Left cardiac atrium (tissue), 4 donors: ENCODE results near the gene PRPS2. TPM values are rescaled to one million over a fixed set of nuclear protein-coding genes. Genes with fewer than 3 reads are reported as not detected.
A peak's percentile ranks its signal among the peaks of the same experiment; 100 is the strongest.

Experiments used
- ATAC-seq, 2 donors: fragments of 200-7000 bp; cut with Tn5 transposase; one replicate each; pipeline ENCODE4 v1.9.1; 2020; ENCODE audit warnings: mild to moderate bottlenecking in 2 of 2, moderate library complexity in 2 of 2
- DNase-seq: peaks from one replicate; pipeline ENCODE4 v3.0.0-alpha.2; 2020
- intact Hi-C, 2 donors: fragments of 100-400 bp; cut with DNase I; formaldehyde crosslinking; loops; one replicate each; pipeline versions ENCODE4 v1.14.1 to v1.15.1; 2022 to 2023
- long read RNA-seq: library from polyadenylated mRNA; unstranded; transcript quantifications from one replicate; pipeline ENCODE4 v2.0.0, GENCODE V29; 2021
- total RNA-seq, 2 donors: library from RNA; stranded (reverse); fragmentation: NEBNext Ultra II Directional; extraction: Animal tissue kit (Norgen Biotek cat#: 25700); gene quantifications; one replicate each; pipeline ENCODE4 v1.2.1, GENCODE V29; 2021
- donor health status: DM: no; HTN: yes; CAD: no.
- donor health status: DM: no; HTN: yes; CAD: no; lungs with severe emphysema.
- donor health status: DM: yes; HTN: yes; CAD: no.
- donor health status: Dilated cardiomyopathy.

PRPS2 gene
- 1 to 10 TPM; 7.7 to 8.9 TPM for total RNA-seq
- long read RNA-seq, transcript PRPS2-202 (7 exons, 2,511 nt): major isoform, 7 of 8 reads
- long read RNA-seq, partial matches to known transcripts: 1 of 8 reads
- long read RNA-seq, other reads (novel, unspliced or antisense): 0 of 8 reads

- intact Hi-C loops: no loop called here
- peak; percentile 66 for DNase-seq
- peak; percentile 90 to 95 for ATAC-seq
These were observed at the start of gene PRPS2 for GRCh38 chrX:12791257-12792228. TSS of gene PRPS2 (plus strand) at chrX:12791412. CDS start at chrX:12791498, 86 bp downstream.

GRCh38 chrX:12741416-12741815 is 49.8 kb upstream of the PRPS2 start:
- intact Hi-C loops: no loop called here
- ATAC-seq (no peak), DNase-seq (no peak)

GRCh38 chrX:12747433-12747832 is 43.8 kb upstream of the PRPS2 start:
- intact Hi-C loops: no loop called here
- no peak for ATAC-seq
- no peak for DNase-seq

DNA sequence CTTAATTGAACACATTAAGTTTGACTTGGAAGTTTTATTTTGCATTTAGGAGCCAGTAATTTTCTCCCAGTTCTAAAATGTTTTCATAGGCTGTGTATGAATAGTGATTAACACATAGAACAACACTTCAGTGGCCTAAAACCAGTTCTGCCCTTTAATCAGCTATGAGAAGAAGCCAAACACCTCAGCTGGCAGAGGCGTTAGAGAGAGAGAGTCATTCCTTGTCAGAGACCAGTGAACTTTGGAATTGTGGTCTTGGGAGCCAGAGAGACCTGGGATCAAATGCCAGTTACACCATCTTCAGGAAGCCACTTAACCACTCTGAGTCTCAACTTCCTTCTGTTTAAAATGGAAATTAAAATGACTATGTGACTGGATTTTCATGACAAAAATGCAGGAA is 39.3 kb upstream of the PRPS2 start:
- intact Hi-C loops: no loop called here
- DNase-seq (no peak), ATAC-seq (no peak)

GRCh38 chrX:12753366-12753765 is 37.8 kb upstream of the PRPS2 start:
- intact Hi-C loops: no loop called here
- DNase-seq (no peak), ATAC-seq (no peak)

- DNase-seq (no peak), ATAC-seq (no peak)
- intact Hi-C loops: no loop called here
These were observed 32.9 kb upstream of the PRPS2 start for GRCh38 chrX:12758291-12758690.

GRCh38 chrX:12767856-12768255 is 23.4 kb upstream of the PRPS2 start:
- intact Hi-C loops: no loop called here
- DNase-seq (no peak), ATAC-seq (no peak)

GRCh38 chrX:12768491-12768890 is 22.7 kb upstream of the PRPS2 start:
- intact Hi-C loops: no loop called here
- DNase-seq (no peak), ATAC-seq (no peak)

DNA sequence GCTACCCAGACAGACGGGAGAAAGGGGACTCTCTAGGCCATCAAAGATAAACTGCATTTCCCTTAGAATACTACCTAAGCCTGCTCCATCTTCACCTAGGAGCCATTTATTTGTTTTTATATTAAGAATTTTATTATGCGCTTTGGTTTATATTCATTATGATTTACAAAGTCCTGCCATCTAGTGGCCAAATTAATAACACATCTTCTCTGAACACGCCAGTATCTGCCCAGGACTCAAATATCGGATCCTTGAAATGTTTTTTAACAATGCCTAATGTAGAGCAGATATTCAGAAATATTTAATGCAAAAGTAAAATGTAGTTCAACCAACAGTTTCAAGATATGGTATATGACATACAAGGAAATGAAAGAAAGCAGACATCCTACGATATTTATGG is 20.8 kb upstream of the PRPS2 start:
- intact Hi-C loops: no loop called here
- ATAC-seq (no peak), DNase-seq (no peak)

GRCh38 chrX:12771445-12772069 is 19.7 kb upstream of the PRPS2 start:
- intact Hi-C loops: no loop called here
- DNase-seq (peak; percentile 54), ATAC-seq (peak; percentile 76 to 81)

DNA sequence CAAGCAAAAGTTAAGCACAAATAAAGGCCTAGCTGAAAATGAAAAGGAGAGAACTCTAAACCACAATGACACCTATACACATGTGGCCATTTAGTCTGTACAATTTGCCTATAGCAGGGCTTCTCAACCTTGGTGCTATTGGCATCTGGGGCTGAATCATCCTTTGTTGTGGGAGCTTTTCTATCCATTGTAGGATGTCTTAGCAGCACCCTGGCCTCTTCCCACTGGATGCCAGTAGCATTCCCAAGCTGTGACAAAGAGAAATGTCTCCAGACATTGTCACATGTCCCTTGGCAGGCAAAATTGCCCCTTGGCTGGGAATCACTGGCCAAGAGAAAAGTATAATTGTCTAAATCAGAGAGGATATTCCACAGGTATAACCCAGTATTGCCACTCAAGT is 13.5 kb upstream of the PRPS2 start:
- no peak for DNase-seq
- intact Hi-C loops: no loop called here
- ATAC-seq: no peak

DNA sequence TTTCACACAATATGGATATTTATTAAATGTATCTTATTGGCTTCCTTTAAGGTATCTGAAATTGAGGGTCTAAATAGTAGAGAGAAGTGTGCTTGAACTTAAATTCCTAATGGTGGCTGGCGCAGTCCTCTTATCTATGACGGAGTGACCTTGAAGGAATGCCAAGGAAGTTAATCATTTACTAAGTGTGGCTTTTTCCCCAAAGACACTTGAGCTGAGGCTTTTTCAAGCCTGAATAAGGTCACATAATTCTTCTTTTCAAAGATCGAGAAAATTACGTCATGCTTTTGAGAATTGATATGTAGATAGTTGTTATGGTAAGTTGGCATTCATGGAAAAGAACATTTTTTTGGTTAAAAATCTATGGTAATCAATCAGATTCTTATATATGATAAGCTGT is 11.7 kb upstream of the PRPS2 start:
- ATAC-seq (no peak), DNase-seq (no peak)
- intact Hi-C loops: no loop called here

GRCh38 chrX:12788645-12789044 is 2.6 kb upstream of the PRPS2 start:
- DNase-seq (no peak), ATAC-seq (no peak)
- intact Hi-C loops: no loop called here

DNA sequence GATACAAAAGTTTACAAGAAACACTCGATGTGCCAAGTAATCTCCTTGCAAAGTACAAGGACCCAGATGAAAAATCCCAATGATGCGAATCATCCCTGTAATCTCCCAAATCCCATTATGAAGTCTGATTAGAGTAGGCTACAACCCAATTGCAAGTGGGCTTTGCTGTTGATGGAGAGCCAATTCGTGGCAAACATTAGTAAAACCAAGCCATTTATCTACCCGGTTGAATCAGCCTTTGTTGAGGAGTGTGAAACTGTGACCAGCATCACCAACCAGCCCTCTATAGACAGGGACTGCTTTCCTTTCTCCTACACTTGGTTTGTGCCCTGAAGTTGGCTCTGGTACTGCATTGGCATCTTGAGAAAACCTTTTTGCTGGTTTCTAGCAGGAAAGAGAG is 1.2 kb upstream of the PRPS2 start:
- no peak for ATAC-seq
- intact Hi-C loops: no loop called here
- DNase-seq: no peak

DNA sequence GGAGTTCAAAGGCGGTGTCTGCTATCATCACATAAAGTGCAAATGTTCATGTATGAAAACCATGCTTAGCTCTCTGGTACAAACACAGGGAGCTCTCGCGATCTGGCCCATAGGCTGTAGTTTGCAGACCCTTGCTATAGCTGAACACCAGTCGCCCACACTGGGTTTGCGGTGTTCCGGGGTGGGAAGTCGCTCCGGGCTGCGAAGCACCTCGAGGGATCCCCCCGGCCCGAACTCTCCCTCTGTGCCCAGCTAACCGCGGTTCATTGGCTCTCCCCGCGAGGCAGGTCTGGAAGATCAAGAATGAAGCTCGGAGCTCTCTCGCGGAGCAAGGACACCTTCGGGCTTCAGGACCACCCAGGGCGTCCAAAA is 341 bp upstream of the PRPS2 start:
- intact Hi-C loops: no loop called here
- ATAC-seq: peak in 1 of 2 donors; percentile 20
- DNase-seq: no peak

DNA sequence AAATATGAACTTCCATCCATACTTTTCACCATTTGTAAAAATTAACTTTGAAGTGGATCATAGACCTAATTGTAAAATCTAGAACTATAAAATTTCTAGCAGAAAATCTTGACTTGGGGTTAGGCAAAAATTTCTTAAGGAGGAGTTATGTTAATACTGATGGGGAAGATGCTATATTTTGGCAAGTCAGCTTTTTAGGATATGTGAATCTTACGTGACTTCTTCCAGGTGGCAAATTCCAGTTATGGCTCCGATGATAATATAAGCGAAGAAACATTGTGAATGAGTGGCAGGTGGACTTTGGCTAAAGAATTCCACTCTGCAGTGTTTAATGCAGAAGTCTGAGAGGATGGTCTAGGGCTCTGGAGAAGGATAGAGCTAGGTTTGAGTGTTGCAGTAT is 1.5 kb downstream of the PRPS2 start:
- intact Hi-C loops: no loop called here
- no peak for ATAC-seq
- no peak for DNase-seq

DNA sequence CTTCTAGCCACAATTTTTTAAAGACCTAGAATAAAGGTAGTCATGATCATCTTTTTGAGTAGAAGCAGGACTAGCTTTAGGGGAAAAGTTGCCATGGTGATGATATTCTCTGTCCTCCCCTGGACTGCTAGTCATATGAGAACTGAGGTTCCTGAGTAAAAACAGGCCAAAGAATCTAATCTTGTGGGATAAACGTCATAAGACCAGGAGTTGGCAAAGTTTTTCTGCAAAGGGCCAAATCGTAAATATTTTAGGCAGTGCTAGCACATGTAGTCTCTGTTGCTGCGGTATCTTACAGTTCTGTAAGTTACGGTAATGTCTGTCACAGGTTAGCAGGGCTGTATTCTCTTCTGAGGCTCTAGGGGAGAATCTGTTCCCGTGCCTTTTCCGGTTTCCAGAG is 3.4 kb downstream of the PRPS2 start:
- ATAC-seq (no peak), DNase-seq (no peak)
- intact Hi-C loops: no loop called here

GRCh38 chrX:12798601-12799000 is 7.4 kb downstream of the PRPS2 start:
- no peak for ATAC-seq
- no peak for DNase-seq
- intact Hi-C loops: no loop called here

- ATAC-seq (no peak), DNase-seq (no peak)
- intact Hi-C loops: no loop called here
These were observed 7.9 kb downstream of the PRPS2 start for GRCh38 chrX:12799118-12799517.

- DNase-seq (no peak), ATAC-seq (no peak)
- intact Hi-C loops: no loop called here
These were observed 11.5 kb downstream of the PRPS2 start for GRCh38 chrX:12802741-12803140.

- no peak for DNase-seq
- intact Hi-C loops: no loop called here
- no peak for ATAC-seq
These were observed 13.4 kb downstream of the PRPS2 start for GRCh38 chrX:12804655-12805054.
